Activated CD8-positive, alpha-beta memory T cell treated with anti-CD3 and anti-CD28 coated beads for 48 hours (primary cell): ENCODE measurements around the gene NPAS2.

Experiments
- DNase-seq, 3 experiments: peaks; one replicate each; pipeline ENCODE4 v3.0.0-alpha.2; 2020; ENCODE audit warnings: low read depth in 2 of 3, low spot score in 2 of 3

Gene NPAS2

GRCh38 chr2:100821255-100821910 lies 1.4 kb downstream of the NPAS2 start:
- DNase-seq = no peak

- DNase-seq = no peak
Measured at GRCh38 chr2:100821911-100822265, 1.9 kb downstream of the NPAS2 start.

- DNase-seq = no peak
Measured at GRCh38 chr2:100822587-100823248, 2.8 kb downstream of the NPAS2 start.

GRCh38 chr2:100823665-100824438 lies 3.9 kb downstream of the NPAS2 start:
- no peak for DNase-seq

- no peak for DNase-seq
Measured at GRCh38 chr2:100824842-100825241, 4.9 kb downstream of the NPAS2 start.

GRCh38 chr2:100826494-100826893 lies 6.6 kb downstream of the NPAS2 start:
- DNase-seq = no peak

- no peak for DNase-seq
Measured at GRCh38 chr2:100831158-100831750, 11.3 kb downstream of the NPAS2 start.

GRCh38 chr2:100831831-100832230 lies 11.9 kb downstream of the NPAS2 start:
- DNase-seq = no peak

GRCh38 chr2:100832885-100833284 lies 12.9 kb downstream of the NPAS2 start:
- DNase-seq = no peak

GRCh38 chr2:100833331-100833730 lies 13.4 kb downstream of the NPAS2 start:
- no peak for DNase-seq

- DNase-seq = no peak
Measured at GRCh38 chr2:100834221-100834620, 14.3 kb downstream of the NPAS2 start.

- no peak for DNase-seq
Measured at GRCh38 chr2:100835006-100835659, 15.2 kb downstream of the NPAS2 start.

- no peak for DNase-seq
Measured at GRCh38 chr2:100840519-100840918, 20.6 kb downstream of the NPAS2 start.

- no peak for DNase-seq
Measured at GRCh38 chr2:100842241-100842922, 22.4 kb downstream of the NPAS2 start.

GRCh38 chr2:100844514-100844913 lies 24.6 kb downstream of the NPAS2 start:
- no peak for DNase-seq

- no peak for DNase-seq
Measured at GRCh38 chr2:100845141-100845991, 25.4 kb downstream of the NPAS2 start.

GRCh38 chr2:100846716-100847115 lies 26.8 kb downstream of the NPAS2 start:
- DNase-seq = no peak

- no peak for DNase-seq
Measured at GRCh38 chr2:100852447-100852846, 32.5 kb downstream of the NPAS2 start.

GRCh38 chr2:100852999-100853908 lies 33.3 kb downstream of the NPAS2 start:
- no peak for DNase-seq
